CD4-positive, alpha-beta T cell (primary cell): Measurements from ENCODE around the gene GTF2A1L. TPM values are rescaled to one million over a fixed set of nuclear protein-coding genes. Genes with fewer than 3 reads are reported as not detected.

Experiments
- ATAC-seq: fragments of 200-7000 bp; cut with Tn5 transposase; one replicate; pipeline ENCODE4 v1.10.0; 2022; ENCODE audit warnings: mild to moderate bottlenecking; ENCODE audit not compliant: poor library complexity
- CTCF ChIA-PET: fragments of 350-600 bp; sonication (Branson Sonifier 250); formaldehyde crosslinking; loops from one replicate; lab custom pipeline; 2021; ENCODE audit warnings: antibody characterized with exemption, inconsistent platforms; lab: Charles Lee
- POLR2A ChIA-PET: fragments of 350-600 bp; sonication (Branson Sonifier 250); formaldehyde crosslinking; loops from one replicate; lab custom pipeline; 2021; ENCODE audit warnings: antibody characterized with exemption, inconsistent platforms; lab: Charles Lee
- DNase-seq, 14 experiments: peaks; one replicate each; pipeline ENCODE4 v3.0.0-alpha.2; 2013 to 2020; ENCODE audit warnings: mixed read lengths in 2 of 14
- H3K27ac ChIP-seq, 2 donors: one replicate each; pipeline versions ENCODE4 v1.5.1 to v1.7.0; 2013; ENCODE audit warnings: low read length in 2 of 2, low read depth in 1 of 2, mild to moderate bottlenecking in 1 of 2
- H3K27me3 ChIP-seq, 2 experiments: 1 replicate in 1 of 2; 2 replicates in 1 of 2; pipeline versions ENCODE4 v1.6.1 to v1.7.0; 2013; ENCODE audit warnings: low read length in 2 of 2, control low read depth in 1 of 2, mild to moderate bottlenecking in 1 of 2, moderate library complexity in 1 of 2; ENCODE audit not compliant: insufficient read depth in 2 of 2, control insufficient read depth in 1 of 2
- H3K36me3 ChIP-seq: one replicate; pipeline ENCODE4 v1.6.1; 2013; ENCODE audit warnings: low read length, control low read depth; ENCODE audit not compliant: insufficient read depth
- H3K4me1 ChIP-seq: one replicate; pipeline ENCODE4 v1.6.1; 2013; ENCODE audit warnings: low read length, control low read depth; ENCODE audit not compliant: insufficient read depth
- H3K4me3 ChIP-seq: one replicate; pipeline ENCODE4 v1.5.1; 2013; ENCODE audit warnings: mild to moderate bottlenecking, low read length, moderate library complexity
- H3K9me3 ChIP-seq, 2 experiments: 1 replicate in 1 of 2; 2 replicates in 1 of 2; pipeline versions ENCODE4 v1.6.1 to v1.7.0; 2013; ENCODE audit warnings: low read length in 2 of 2, mild to moderate bottlenecking in 2 of 2, control low read depth in 1 of 2, moderate library complexity in 1 of 2; ENCODE audit not compliant: control insufficient read depth in 1 of 2, insufficient read depth in 1 of 2
- H3K27ac Mint-ChIP-seq: one replicate; pipeline ENCODE4 v1.8.0; 2020; ENCODE audit warnings: mixed read lengths
- H3K27me3 Mint-ChIP-seq: one replicate; pipeline ENCODE4 v1.8.0; 2021; ENCODE audit warnings: mixed read lengths
- H3K36me3 Mint-ChIP-seq: one replicate; pipeline ENCODE4 v1.8.0; 2021; ENCODE audit warnings: low read depth, mixed read lengths
- H3K4me1 Mint-ChIP-seq: one replicate; pipeline ENCODE4 v1.8.0; 2021; ENCODE audit warnings: low read depth, mixed read lengths
- H3K4me3 Mint-ChIP-seq: one replicate; pipeline ENCODE4 v1.8.0; 2020; ENCODE audit warnings: mild to moderate bottlenecking, mixed read lengths
- H3K9me3 Mint-ChIP-seq: one replicate; pipeline ENCODE4 v1.8.0; 2020; ENCODE audit warnings: mixed read lengths
- intact Hi-C, 2 experiments: fragments of 100-400 bp; cut with DNase I in 1 of 2; cut with micrococcal nuclease in 1 of 2; formaldehyde crosslinking; loops; one replicate each; pipeline versions ENCODE4 v1.15.1 to v1.9.0; 2023 to 2025; cut with DNase I, micrococcal nuclease
- total RNA-seq, 174 experiments: library from RNA in 2 of 174; stranded (reverse) in 2 of 174; gene quantifications; one replicate each; pipeline ENCODE4 v1.2.3 and lab custom pipeline; 2021 to 2026
- TF ChIP-seq, protein P1 (sequence below): fragments of 200-600 bp; IDR thresholded peaks from one replicate; pipeline ENCODE4 v1.8.0; 2022; ENCODE audit warnings: antibody characterized with exemption, mild to moderate bottlenecking

The GTF2A1L gene
- total RNA-seq, 2 experiments from 2014 or later, result not detected

DNA sequence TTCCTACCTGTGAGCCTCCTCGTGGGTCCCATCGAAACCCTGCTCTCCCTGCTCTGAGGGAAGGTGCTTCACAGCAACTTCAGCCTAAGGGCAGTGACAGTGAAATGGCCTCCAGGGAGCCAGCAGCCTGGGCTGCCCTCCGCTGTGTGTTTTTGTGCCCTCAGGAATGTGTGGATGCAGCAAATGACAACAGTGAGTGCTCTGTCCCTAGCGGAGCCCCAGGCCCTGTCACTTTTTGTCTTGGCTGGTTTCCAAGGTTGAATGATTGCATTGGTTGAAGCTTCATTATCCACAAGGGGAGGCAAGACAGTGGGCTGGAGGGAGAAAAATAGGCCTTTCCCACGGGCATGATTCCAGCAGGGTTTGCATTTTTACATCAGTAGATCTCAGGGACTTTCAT lies 44.8 kb upstream of the GTF2A1L start:
- ATAC-seq (no peak), DNase-seq (no peak)
- Histone ChIP-seq H3K4me3 (no peak overlapping the region), H3K4me1 (no peaks in the 10 kb centered on the region), H3K9me3 (no peaks in the 10 kb centered on the region), H3K27me3 (no peaks in the 10 kb centered on the region), H3K36me3 (no peaks in the 10 kb centered on the region), H3K27ac (no peak overlapping the region)
- ChIA-PET CTCF (no interaction called here), POLR2A (no interaction called here)
- Mint-ChIP-seq H3K4me1 (peaks cover 7% of the 10 kb centered on the region), H3K27me3 (no peaks in the 10 kb centered on the region), H3K36me3 (no peaks in the 10 kb centered on the region), H3K9me3 (no peaks in the 10 kb centered on the region), H3K4me3 (no peak overlapping the region), H3K27ac (no peak overlapping the region)
- TF ChIP-seq, protein P1, sequence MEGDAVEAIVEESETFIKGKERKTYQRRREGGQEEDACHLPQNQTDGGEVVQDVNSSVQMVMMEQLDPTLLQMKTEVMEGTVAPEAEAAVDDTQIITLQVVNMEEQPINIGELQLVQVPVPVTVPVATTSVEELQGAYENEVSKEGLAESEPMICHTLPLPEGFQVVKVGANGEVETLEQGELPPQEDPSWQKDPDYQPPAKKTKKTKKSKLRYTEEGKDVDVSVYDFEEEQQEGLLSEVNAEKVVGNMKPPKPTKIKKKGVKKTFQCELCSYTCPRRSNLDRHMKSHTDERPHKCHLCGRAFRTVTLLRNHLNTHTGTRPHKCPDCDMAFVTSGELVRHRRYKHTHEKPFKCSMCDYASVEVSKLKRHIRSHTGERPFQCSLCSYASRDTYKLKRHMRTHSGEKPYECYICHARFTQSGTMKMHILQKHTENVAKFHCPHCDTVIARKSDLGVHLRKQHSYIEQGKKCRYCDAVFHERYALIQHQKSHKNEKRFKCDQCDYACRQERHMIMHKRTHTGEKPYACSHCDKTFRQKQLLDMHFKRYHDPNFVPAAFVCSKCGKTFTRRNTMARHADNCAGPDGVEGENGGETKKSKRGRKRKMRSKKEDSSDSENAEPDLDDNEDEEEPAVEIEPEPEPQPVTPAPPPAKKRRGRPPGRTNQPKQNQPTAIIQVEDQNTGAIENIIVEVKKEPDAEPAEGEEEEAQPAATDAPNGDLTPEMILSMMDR, result no peak
- intact Hi-C loops, result no loop called here

DNA sequence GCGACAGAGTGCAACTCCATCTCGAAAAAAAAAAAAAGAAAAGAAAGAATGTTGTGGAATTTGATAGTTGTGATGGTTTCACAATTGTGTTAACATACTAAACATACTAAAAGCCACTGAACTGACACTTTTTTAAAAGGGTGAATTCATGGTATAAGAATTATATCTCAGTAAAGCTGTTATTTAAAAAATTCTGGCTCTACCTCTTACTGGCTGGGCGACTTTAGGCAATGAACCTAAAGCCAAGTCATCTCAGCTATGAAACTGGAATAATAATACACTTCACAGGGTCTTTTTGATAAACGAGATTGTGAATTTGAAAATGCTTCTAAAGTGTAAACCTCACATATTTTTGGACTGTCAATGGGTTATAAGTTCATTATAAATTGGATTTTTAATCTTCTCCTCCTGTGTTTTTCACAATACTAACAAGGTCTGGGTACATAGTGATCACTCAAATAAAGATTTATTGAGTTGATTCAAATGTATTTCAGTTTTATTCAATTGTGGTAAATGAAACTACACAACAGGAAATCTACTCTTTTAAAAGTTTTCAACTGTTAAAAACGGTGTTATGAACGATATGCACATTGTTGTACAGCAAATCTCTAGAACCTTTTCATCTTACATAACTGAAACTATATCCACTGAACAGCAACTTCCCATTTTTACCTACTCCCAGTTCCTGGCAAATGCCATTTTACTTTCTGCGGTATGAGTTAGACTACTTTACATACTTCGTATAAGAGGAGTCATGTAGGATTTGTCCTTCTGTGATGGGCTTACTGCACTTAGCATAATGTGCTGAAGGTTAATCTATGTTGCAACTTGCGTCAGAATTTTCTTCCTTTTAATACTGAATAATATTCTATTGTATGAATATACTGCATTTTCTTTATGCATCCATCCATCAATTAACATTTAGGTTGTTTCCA lies 43.0 kb upstream of the GTF2A1L start:
- Mint-ChIP-seq H3K36me3 (no peaks in the 10 kb centered on the region), H3K9me3 (no peaks in the 10 kb centered on the region), H3K4me1 (peaks cover 7% of the 10 kb centered on the region), H3K4me3 (no peak overlapping the region), H3K27me3 (no peaks in the 10 kb centered on the region), H3K27ac (no peak overlapping the region)
- Histone ChIP-seq H3K9me3 (no peaks in the 10 kb centered on the region), H3K27me3 (no peaks in the 10 kb centered on the region), H3K36me3 (no peaks in the 10 kb centered on the region), H3K27ac (no peak overlapping the region), H3K4me1 (no peaks in the 10 kb centered on the region), H3K4me3 (no peak overlapping the region)
- DNase-seq (no peak), ATAC-seq (no peak)
- TF ChIP-seq, protein P1, result no peak
- ChIA-PET POLR2A (no interaction called here), CTCF (no interaction called here)
- intact Hi-C loops, result no loop called here

DNA sequence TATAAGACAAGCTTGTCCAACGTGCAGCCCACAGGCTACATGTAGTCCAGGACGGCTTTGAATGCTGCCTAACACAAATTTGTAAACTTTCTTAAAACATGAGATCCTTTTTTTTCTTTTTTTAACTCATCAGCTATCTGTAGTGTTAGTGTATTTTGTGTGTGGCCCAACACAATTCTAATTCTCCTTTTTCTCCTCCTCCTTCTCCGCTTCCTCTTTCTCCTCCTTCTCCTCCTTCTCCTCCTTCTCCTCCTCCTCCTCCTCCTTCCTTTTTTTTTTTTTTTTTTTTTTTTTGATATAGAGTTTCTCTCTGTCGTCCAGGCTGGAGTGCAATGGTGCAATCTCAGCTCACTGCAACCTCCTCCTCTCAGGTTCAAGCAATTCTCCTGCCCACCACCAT lies 39.3 kb upstream of the GTF2A1L start:
- no peaks in the 10 kb centered on the region for H3K27me3 Mint-ChIP-seq
- no peaks in the 10 kb centered on the region for H3K36me3 Mint-ChIP-seq
- TF ChIP-seq, protein P1, result no peak
- Histone ChIP-seq H3K9me3 (no peaks in the 10 kb centered on the region), H3K27me3 (no peaks in the 10 kb centered on the region), H3K4me1 (no peaks in the 10 kb centered on the region), H3K36me3 (no peaks in the 10 kb centered on the region), H3K27ac (no peak overlapping the region), H3K4me3 (no peak overlapping the region)
- ChIA-PET CTCF (no interaction called here), POLR2A (no interaction called here)
- H3K9me3 Mint-ChIP-seq, result no peaks in the 10 kb centered on the region
- DNase-seq (no peak), ATAC-seq (no peak)
- peaks cover 7% of the 10 kb centered on the region for H3K4me1 Mint-ChIP-seq
- intact Hi-C loops, result no loop called here
- no peak overlapping the region for H3K4me3 Mint-ChIP-seq
- no peak overlapping the region for H3K27ac Mint-ChIP-seq
